NB4 (cell line): ENCODE measurements around the gene TCF3.

Experiments used
- CTCF ChIP-seq: IDR thresholded peaks from one replicate; pipeline ENCODE4 v1.5.1; 2012; ENCODE audit warnings: low read depth, low read length
- MAX ChIP-seq: IDR thresholded peaks from 2 replicates; pipeline ENCODE4 v1.6.1; 2011; ENCODE audit warnings: low read depth, low read length
- MYC ChIP-seq: IDR thresholded peaks from 2 replicates; pipeline ENCODE4 v1.6.1; 2011; ENCODE audit warnings: low read depth, low read length
- POLR2A ChIP-seq: IDR thresholded peaks from 2 replicates; pipeline ENCODE4 v1.6.1; 2011; ENCODE audit warnings: mild to moderate bottlenecking; ENCODE audit not compliant: insufficient read length; ENCODE audit errors: extremely low read depth

GRCh38 chr19:1691589-1692290 is 39.3 kb upstream of the TCF3 start:
- TF ChIP-seq CTCF (no peak), POLR2A (no peak), MYC (no peak), MAX (no peak)
